ENCODE data around the gene OPHN1. TPM values are rescaled to one million over a fixed set of nuclear protein-coding genes. Genes with fewer than 3 reads are reported as not detected.

OPHN1 gene
- polyA plus RNA-seq, 1 donor from 2014 or later = 7.6 TPM

- Histone ChIP-seq H3K9me2 (ENCODE audit: insufficient read depth, low read length) (no peaks in the 10 kb centered on the region), H3K27me3 (ENCODE audit: insufficient read depth, low read depth, low read length) (no peaks in the 10 kb centered on the region), H3K4me2 (ENCODE audit: low read length) (no peak overlapping the region), H2AFZ (ENCODE audit: low read depth, low read length) (no peak overlapping the region), H3F3A (ENCODE audit: insufficient read depth, low read length, poor library complexity, severe bottlenecking) (no peaks in the 10 kb centered on the region), H3K36me3 (ENCODE audit: insufficient read depth, low read length) (no peaks in the 10 kb centered on the region), H3K9me3 (ENCODE audit: low read length) (no peaks in the 10 kb centered on the region), H3K4me3 (ENCODE audit: low read length) (no peak overlapping the region), H3K27ac (ENCODE audit: low read length) (no peak overlapping the region), H4K20me1 (ENCODE audit: insufficient read depth) (no peaks in the 10 kb centered on the region), H3K79me2 (replicated peaks; ENCODE audit: insufficient read depth, low read length) (no peaks in the 10 kb centered on the region), H3K9ac (ENCODE audit: low read length) (no peak overlapping the region)
- TF ChIP-seq EZH2 (IDR thresholded peaks at IDR 0.05; ENCODE audit: borderline replicate concordance, insufficient read depth, low read length, poor library complexity, severe bottlenecking) (no peak), EP300 (conservative IDR thresholded peaks at IDR 0.05; ENCODE audit: poor library complexity, severe bottlenecking) (no peak), REST (IDR thresholded peaks at IDR 0.05; ENCODE audit: borderline replicate concordance) (no peak), MXI1 (conservative IDR thresholded peaks at IDR 0.05; ENCODE audit: poor library complexity, severe bottlenecking) (no peak), CTCF (IDR thresholded peaks at IDR 0.05; ENCODE audit: poor library complexity, severe bottlenecking) (no peak), TAF1 (IDR thresholded peaks at IDR 0.05; ENCODE audit: low read depth) (no peak), POLR2AphosphoS5 (IDR thresholded peaks at IDR 0.05) (no peak), SMC3 (conservative IDR thresholded peaks at IDR 0.05; ENCODE audit: poor library complexity) (no peak), RAD21 (conservative IDR thresholded peaks at IDR 0.05) (no peak)
Measured at GRCh38 chrX:68286076-68286475, 147.2 kb downstream of the OPHN1 start.

GRCh38 chrX:68284281-68284904, 148.9 kb downstream of the OPHN1 start:
- Histone ChIP-seq H3K4me2 (ENCODE audit: low read length) (no peak overlapping the region), H2AFZ (ENCODE audit: low read depth, low read length) (no peak overlapping the region), H3K36me3 (ENCODE audit: insufficient read depth, low read length) (no peaks in the 10 kb centered on the region), H4K20me1 (ENCODE audit: insufficient read depth) (no peaks in the 10 kb centered on the region), H3K9me2 (ENCODE audit: insufficient read depth, low read length) (no peaks in the 10 kb centered on the region), H3K4me3 (ENCODE audit: low read length) (no peak overlapping the region), H3F3A (ENCODE audit: insufficient read depth, low read length, poor library complexity, severe bottlenecking) (no peaks in the 10 kb centered on the region), H3K27ac (ENCODE audit: low read length) (no peak overlapping the region), H3K9ac (ENCODE audit: low read length) (no peak overlapping the region), H3K9me3 (ENCODE audit: low read length) (no peaks in the 10 kb centered on the region), H3K27me3 (ENCODE audit: insufficient read depth, low read depth, low read length) (no peaks in the 10 kb centered on the region), H3K79me2 (replicated peaks; ENCODE audit: insufficient read depth, low read length) (no peaks in the 10 kb centered on the region)
- TF ChIP-seq REST (IDR thresholded peaks at IDR 0.05; ENCODE audit: borderline replicate concordance) = no peak
- TF ChIP-seq RAD21 (conservative IDR thresholded peaks at IDR 0.05) = no peak
- no peak for TF ChIP-seq CTCF (IDR thresholded peaks at IDR 0.05; ENCODE audit: poor library complexity, severe bottlenecking)
- TF ChIP-seq TAF1 (IDR thresholded peaks at IDR 0.05; ENCODE audit: low read depth) = no peak
- TF ChIP-seq MXI1 (conservative IDR thresholded peaks at IDR 0.05; ENCODE audit: poor library complexity, severe bottlenecking) = no peak
